Prostate gland (tissue), 2 donors: Measurements from ENCODE around the gene USP32. TPM values are rescaled to one million over a fixed set of nuclear protein-coding genes. Genes with fewer than 3 reads are reported as not detected.

ENCODE experiments used
- DNase-seq: peaks from one replicate; pipeline ENCODE4 v3.0.0-alpha.2; 2019; ENCODE audit warnings: low spot score
- H3K27ac ChIP-seq, 2 donors: fragments of 200-600 bp; sonication (generic); 2 replicates each; pipeline ENCODE4 v1.5.1; 2017 to 2019
- H3K27me3 ChIP-seq: fragments of 200-600 bp; sonication (generic); replicated peaks from 2 replicates; pipeline ENCODE4 v1.5.1; 2019; ENCODE audit not compliant: insufficient read depth
- H3K36me3 ChIP-seq, 2 donors: fragments of 200-600 bp; sonication (generic); 1 replicate in 1 of 2; 2 replicates in 1 of 2; pipeline versions ENCODE4 v1.5.1 to v1.8.1; 2017 to 2019
- H3K4me1 ChIP-seq: fragments of 200-600 bp; sonication (generic); replicated peaks from 2 replicates; pipeline ENCODE4 v1.5.1; 2019
- H3K4me3 ChIP-seq, 2 donors: fragments of 200-600 bp; sonication (generic); 2 replicates each; pipeline ENCODE4 v1.5.1; 2017 to 2019
- H3K9me3 ChIP-seq: fragments of 200-600 bp; sonication (generic); 2 replicates; pipeline ENCODE4 v1.5.1; 2017
- CTCF ChIP-seq, 4 experiments: fragments of 200-600 bp in 2 of 4; fragments of 450-650 bp in 2 of 4; sonication (generic) in 2 of 4; IDR thresholded peaks; 1 replicate in 3 of 4; 2 replicates in 1 of 4; pipeline ENCODE4 v1.5.1; 2016 to 2019; ENCODE audit warnings: antibody characterized with exemption in 4 of 4, mild to moderate bottlenecking in 2 of 4, moderate library complexity in 2 of 4
- POLR2A ChIP-seq: fragments of 450-650 bp; IDR thresholded peaks from one replicate; pipeline ENCODE4 v1.6.1; 2016; ENCODE audit warnings: antibody characterized with exemption, mild to moderate bottlenecking
- POLR2AphosphoS5 ChIP-seq: sonication (generic); formaldehyde crosslinking; IDR thresholded peaks from one replicate; pipeline ENCODE4 v1.6.1; 2017; ENCODE audit warnings: antibody characterized with exemption
- WGBS: methylation state at CpG from one replicate; pipeline ENCODE4 v1.1.5; 2018; 5-methylcytosine and 5-hydroxymethylcytosine counted together
- intact Hi-C: fragments of 100-400 bp; cut with DNase I; formaldehyde crosslinking; loops from one replicate; pipeline ENCODE4 v1.14.2; 2022
- total RNA-seq, 2 donors: library from RNA; depleted of rRNA; stranded (reverse); fragments of >200 nt; gene quantifications; one replicate each; pipeline ENCODE4 v1.1.0, GENCODE V29; 2016

USP32 gene
- total RNA-seq, 2 donors from 2014 or later: 21.8 to 59.3 TPM

GRCh38 chr17:60139438-60140285 is 252.3 kb downstream of the USP32 start:
- no peaks in the 10 kb centered on the region for H3K9me3 ChIP-seq
- no peak overlapping the region for H3K27ac ChIP-seq
- H3K4me3 ChIP-seq: no peak overlapping the region
- peaks cover 17% of the 10 kb centered on the region for H3K27me3 ChIP-seq
- 6% methylated on average over 64 of the region's 66 CpGs for WGBS
- TF ChIP-seq POLR2AphosphoS5 (peak; percentile 32), POLR2A (no peak), CTCF (IDR thresholded peaks at IDR 0.05) (peak; percentile 16 to 67 (median 54))
- peak; percentile 43 for DNase-seq
- intact Hi-C loops: loop anchor here (10.0 kb wide), 1 partner anchor 295 kb away; no protein-coding TSS in a partner anchor
- peaks cover 3% of the 10 kb centered on the region for H3K4me1 ChIP-seq
- no peaks in the 10 kb centered on the region for H3K36me3 ChIP-seq

GRCh38 chr17:60138769-60139437 is 253.0 kb downstream of the USP32 start:
- Histone ChIP-seq H3K9me3 (no peaks in the 10 kb centered on the region), H3K4me1 (peaks cover 3% of the 10 kb centered on the region), H3K27me3 (peaks cover 17% of the 10 kb centered on the region), H3K4me3 (no peak overlapping the region), H3K27ac (no peak overlapping the region), H3K36me3 (no peaks in the 10 kb centered on the region)
- no peak for DNase-seq
- TF ChIP-seq CTCF (IDR thresholded peaks at IDR 0.05): no peak
- TF ChIP-seq POLR2A: no peak
- TF ChIP-seq POLR2AphosphoS5: no peak
- WGBS: 10% methylated on average over 36 of the region's 48 CpGs
- intact Hi-C loops: no loop called here

GRCh38 chr17:60137731-60138130 is 254.2 kb downstream of the USP32 start:
- DNase-seq: no peak
- 61% methylated on average over 1 of the region's 1 CpG for WGBS
- H3K27ac ChIP-seq: no peak overlapping the region

GRCh38 chr17:60135951-60136666 is 255.8 kb downstream of the USP32 start:
- peaks cover 3% of the 10 kb centered on the region for H3K4me1 ChIP-seq
- peak overlapping the region in 1 of 2 donors; percentile 51 for H3K4me3 ChIP-seq
- TF ChIP-seq POLR2AphosphoS5: no peak
- no peak for TF ChIP-seq POLR2A
- no peak for TF ChIP-seq CTCF (IDR thresholded peaks at IDR 0.05)
- WGBS: 72% methylated on average over 13 of the region's 13 CpGs
- DNase-seq: no peak
- H3K27me3 ChIP-seq: peaks cover 17% of the 10 kb centered on the region
- no peaks in the 10 kb centered on the region for H3K36me3 ChIP-seq
- no peaks in the 10 kb centered on the region for H3K9me3 ChIP-seq
- intact Hi-C loops: no loop called here
- H3K27ac ChIP-seq: no peak overlapping the region

More at GRCh38 chr17:60137731-60138130, 254.2 kb downstream of the USP32 start:
- intact Hi-C loops: no loop called here
- Histone ChIP-seq H3K9me3 (no peaks in the 10 kb centered on the region), H3K4me1 (peaks cover 3% of the 10 kb centered on the region), H3K27me3 (peaks cover 17% of the 10 kb centered on the region), H3K4me3 (no peak overlapping the region), H3K36me3 (no peaks in the 10 kb centered on the region)
- TF ChIP-seq CTCF (IDR thresholded peaks at IDR 0.05) (no peak), POLR2A (no peak)
